NCI-H1417 treated with DMSO at 0.1 percent for 48 hours (cell line): ENCODE measurements around the gene SYNGR3.
"Not testable (repeated sequence)": the region's sequence is repeated elsewhere in the genome, so short reads cannot be mapped to it uniquely, and the experiment has no call there.

Source experiments
- DNase-seq: peaks from one replicate; lab custom pipeline; 2025; lab: John Stamatoyannopoulos, UW

The SYNGR3 gene

DNA sequence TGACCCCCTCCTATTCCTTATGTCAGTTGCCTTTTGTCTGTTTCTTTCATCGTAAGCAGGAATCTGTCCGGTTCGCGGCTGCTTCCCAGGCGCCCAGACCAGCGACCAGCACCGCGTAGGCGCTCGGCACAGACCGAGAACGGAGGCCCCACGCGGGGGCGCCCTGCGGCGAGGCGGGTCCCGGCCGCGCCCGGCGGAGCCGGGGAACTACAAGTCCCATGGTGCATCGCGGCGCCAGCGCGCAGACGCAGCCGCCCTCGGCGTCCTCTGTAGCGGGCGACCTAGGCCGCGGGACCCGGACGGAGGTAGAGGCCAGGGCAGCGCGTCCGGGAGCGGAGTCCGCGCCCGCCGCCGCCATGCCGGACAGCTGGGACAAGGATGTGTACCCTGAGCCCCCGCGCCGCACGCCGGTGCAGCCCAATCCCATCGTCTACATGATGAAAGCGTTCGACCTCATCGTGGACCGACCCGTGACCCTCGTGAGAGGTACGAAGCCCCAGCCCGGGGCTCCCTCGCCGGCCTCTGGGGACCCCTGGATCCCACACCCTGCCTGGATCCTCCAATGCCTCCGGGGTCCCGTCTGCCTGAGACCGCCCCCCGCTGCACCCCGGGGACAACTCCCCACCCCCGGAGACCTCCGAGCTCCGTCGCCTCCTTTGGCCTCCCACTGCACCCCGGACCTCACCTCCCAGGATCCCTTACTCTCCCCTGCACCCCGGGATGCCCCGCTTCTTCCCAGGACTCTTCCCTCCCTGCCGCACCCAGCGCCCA lies 30.3 kb upstream of the SYNGR3 start, which contains the start of gene NDUFB10:
NDUFB10 (plus strand) TSS at position 270 of the 771 bp plus-strand sequence; CDS start at position 357, 87 bp downstream.
- no peak for DNase-seq

DNA sequence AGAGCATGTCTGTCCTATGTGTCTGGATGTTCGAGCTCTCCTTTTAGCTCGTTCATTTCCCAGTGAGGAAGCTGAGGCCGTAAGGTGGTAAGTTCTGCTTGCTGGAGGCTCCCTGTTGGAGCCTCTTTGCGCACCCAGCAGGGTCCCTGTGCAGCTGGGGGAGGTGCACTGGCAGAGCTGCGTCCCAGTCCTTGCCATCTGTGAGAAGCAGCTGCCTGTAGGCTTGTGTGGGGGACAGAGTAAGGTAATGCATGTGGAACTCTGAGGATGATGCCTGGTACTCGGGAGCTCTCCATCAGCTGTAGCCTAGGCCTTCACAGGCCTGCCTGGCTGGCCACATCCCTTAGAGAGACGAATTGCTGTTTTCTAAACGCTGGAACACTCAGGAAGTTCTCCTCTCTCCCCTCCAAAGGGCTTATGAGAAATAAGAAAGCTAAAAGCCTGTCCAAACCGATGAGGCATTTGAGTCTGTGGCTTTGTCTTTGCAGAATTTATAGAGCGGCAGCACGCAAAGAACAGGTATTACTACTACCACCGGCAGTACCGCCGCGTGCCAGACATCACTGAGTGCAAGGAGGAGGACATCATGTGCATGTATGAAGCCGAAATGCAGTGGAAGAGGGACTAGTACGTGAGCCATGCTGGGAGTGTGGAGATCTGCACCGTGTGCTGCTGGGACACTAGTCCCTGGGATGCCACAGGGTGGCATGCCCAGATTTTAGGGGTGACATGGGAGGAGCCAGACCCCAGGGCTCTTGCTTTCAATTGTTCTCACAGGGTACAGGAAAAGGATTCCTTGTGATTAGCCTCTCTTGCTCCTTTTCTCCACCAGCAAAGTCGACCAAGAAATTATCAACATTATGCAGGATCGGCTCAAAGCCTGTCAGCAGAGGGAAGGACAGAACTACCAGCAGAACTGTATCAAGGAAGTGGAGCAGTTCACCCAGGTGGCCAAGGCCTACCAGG lies 28.8 kb upstream of the SYNGR3 start:
- DNase-seq = no peak

- no peak for DNase-seq
Observed at GRCh38 chr16:1961651-1962067, 28.1 kb upstream of the SYNGR3 start.

DNA sequence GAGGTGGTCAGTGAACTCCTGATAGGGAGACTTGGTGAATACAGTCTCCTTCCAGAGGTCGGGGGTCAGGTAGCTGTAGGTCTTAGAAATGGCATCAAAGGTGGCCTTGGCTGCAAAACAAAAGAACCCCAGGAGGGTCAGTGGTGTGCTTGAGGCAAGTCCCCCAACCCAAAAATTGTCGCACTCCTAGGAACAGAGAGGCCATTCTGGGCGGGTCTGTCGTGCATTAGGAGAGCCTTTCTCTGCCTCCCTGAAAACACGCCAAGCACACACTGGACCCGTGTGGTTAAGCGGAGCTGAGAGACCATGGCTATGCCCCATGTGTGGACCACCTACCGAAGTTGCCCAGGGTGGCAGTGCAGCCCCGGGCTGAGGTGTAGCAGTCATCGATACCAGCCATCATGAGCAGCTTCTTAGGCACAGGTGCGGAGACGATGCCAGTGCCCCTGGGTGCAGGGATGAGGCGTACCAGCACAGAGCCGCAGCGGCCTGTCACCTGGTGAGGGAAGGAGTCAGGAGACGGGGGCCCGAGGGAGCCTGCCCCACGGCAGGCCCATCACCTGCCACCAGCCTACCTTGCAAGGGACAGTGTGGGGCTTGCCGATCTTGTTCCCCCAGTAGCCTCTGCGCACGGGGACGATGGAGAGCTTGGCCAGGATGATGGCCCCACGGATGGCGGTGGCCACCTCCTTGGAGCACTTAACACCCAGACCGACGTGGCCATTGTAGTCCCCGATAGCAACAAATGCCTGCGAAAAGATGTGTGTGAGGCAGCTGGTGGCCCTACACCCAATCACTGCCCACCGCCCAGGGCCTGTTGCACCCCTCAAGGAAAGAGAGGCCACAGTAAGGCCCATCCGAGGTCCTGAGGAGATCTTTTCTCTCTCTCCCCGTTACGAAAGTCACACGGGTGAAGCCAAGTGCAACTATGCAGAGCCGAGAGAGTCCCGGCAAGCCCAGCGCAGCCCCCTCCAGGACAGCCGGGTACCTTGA lies 27.3 kb upstream of the SYNGR3 start:
- DNase-seq = not testable (repeated sequence)

DNA sequence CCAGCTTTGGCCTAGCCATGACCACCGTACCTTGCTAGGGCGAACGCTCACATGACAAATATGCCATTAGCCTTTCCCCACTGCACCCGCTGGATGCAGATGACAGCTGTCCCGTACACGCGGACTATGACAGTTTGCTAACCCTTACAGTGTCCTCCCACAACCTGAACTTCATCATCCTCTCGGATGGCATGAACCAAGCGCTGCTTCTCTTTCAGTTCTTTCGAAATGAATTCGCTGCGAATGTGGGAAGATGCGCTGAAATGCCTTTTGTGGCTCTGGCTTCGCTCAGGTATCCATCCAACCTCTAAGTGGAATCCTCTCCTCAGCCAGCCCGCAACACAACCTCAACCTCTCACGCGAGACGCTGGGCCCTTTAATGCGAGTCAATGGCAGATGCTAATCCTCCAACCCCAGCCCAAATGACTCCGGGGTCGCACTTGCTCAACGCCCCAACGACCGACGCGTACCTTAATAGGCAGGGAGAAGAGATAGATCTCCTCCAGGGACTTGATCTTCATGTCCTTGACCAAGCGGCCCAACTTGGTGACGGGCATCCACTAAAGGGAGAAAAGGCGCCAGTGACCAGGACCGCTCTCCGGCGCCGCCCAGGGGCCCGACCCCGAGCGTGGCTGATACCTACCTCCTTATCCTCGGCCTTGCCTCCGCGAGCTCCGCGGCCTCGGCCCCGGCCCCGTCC lies 25.8 kb upstream of the SYNGR3 start:
- no peak for DNase-seq

GRCh38 chr16:1964506-1965395 lies 25.0 kb upstream of the SYNGR3 start, which contains the start of gene RPS2:
RPS2 (minus strand) TSS chr16:1964826; CDS start chr16:1964625, 201 bp downstream.
- DNase-seq = peak; percentile 97

- DNase-seq = no peak
Observed at GRCh38 chr16:1965396-1966001, 24.3 kb upstream of the SYNGR3 start.

DNA sequence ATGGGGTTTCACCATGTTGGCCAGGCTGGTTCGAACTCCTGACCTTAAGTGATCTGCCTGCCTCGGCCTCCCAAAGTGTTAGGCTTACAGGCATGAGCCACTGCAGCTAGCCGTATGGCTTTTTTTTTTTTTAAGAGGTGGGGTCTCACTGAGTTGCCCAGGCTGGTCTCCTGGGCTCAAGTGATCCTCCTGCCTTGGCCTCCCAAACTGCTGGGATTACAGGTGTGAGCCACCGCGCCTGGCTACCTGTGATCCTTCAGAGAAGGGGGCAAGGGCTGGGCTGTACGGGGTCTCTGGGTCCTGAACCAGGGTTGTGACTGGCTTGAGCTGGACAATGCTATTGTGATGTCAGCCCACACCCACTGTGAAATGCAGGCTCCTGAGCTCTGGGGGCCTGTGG lies 23.3 kb upstream of the SYNGR3 start, which contains the start of gene RNF151:
RNF151 (plus strand) TSS at position 397 of the 400 bp plus-strand sequence. CDS start 26 bp downstream, outside the sequence.
- DNase-seq = no peak

DNA sequence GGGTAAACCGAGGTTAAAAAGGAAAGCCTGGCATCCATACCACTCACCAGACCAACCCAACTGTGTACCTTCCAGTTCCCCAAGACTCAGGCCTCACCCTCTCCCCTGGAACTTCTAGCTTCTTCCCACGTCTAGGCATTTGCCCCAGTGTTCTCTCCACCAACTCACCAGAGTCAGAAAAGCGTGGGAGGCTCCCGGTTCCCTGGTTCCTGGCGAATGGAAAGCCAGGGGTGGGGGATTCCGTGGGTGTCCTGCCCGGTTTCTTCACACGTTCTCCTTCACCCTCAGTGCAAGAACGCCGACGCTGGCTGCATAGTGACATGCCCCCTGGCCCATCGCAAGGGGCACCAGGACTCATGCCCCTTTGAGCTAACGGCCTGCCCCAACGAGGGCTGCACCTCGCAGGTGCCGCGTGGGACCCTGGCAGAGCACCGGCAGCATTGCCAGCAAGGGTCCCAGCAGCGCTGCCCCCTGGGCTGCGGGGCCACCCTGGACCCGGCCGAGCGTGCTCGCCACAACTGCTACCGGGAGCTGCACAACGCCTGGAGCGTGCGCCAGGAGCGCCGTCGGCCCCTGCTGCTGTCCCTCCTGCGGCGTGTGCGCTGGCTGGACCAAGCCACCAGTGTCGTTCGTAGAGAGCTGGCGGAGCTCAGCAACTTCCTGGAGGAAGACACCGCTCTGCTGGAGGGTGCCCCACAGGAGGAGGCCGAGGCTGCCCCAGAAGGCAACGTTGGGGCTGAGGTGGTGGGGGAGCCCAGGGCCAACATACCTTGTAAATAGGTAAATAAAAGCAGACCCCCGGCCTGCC lies 21.4 kb upstream of the SYNGR3 start:
- DNase-seq = no peak

GRCh38 chr16:1971796-1972489 lies 17.8 kb upstream of the SYNGR3 start, which contains the start of gene TBL3:
TBL3 (plus strand) TSS chr16:1972053; CDS start chr16:1972165, 112 bp downstream.
- peak; percentile 59 for DNase-seq

GRCh38 chr16:1972490-1972877 lies 17.3 kb upstream of the SYNGR3 start:
- DNase-seq = no peak

GRCh38 chr16:1973461-1974156 lies 16.2 kb upstream of the SYNGR3 start:
- DNase-seq = no peak

DNA sequence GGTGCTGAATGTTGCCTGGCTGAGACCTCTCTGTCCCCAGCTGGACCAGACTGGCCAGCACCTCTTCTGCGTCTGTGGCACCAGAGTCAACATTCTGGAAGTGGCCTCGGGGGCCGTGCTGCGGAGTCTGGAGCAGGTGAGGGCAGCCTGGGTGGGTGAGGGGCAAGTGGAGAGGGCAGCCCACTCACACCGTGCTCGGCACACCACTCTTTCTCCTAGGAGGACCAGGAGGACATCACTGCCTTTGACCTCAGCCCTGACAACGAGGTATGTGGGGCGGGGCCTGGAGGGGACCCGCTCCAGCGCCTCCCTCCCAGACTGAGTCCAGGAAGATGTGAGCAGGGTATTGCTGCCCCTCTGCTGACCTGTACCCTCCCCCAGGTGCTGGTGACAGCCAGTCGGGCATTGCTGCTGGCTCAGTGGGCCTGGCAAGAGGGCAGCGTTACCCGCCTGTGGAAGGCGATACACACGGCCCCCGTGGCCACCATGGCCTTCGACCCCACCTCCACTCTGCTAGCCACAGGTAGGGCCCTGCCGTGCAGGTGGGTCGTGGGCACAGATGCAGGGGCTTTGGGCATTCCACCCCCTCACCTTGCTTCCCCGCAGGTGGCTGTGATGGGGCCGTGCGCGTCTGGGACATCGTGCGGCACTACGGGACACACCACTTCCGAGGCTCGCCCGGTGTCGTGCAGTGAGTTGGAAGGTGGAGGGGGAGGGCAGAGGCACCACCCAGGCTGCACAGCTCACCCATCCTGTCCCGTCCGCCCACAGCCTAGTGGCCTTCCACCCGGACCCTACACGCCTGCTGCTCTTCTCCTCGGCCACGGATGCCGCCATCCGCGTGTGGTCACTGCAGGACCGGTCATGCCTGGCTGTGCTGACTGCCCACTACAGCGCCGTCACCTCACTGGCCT lies 15.4 kb upstream of the SYNGR3 start:
- no peak for DNase-seq

DNA sequence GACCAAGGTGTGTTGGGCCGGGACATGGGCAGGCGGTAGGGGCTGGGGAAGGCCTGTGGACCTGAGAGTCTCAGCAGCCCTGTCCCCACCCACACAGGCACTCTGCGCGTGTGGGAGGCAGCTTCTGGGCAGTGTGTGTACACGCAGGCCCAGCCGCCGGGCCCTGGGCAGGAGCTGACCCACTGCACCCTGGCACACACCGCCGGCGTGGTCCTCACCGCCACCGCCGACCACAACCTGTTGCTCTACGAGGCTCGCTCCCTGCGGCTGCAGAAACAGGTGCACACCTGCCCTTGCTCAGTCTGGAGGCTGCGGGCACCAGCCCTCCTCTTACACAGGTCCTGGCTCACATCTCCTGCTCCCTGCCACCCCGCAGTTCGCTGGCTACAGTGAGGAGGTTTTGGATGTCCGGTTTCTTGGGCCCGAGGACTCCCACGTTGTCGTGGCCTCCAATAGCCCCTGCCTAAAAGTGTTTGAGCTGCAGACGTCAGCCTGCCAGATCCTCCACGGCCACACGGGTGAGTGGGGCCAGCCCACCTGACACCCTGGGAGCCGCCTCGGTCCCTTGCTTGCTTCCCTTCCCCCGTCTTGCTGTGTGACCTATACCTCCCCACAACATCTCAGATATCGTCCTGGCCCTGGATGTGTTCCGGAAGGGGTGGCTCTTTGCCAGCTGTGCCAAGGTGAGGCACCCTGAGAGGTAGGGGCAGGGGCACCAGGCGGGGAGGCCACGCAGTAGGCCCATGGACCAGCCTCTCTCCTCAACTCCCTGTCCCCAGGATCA lies 14.1 kb upstream of the SYNGR3 start:
- DNase-seq = no peak

GRCh38 chr16:1976216-1976520 lies 13.6 kb upstream of the SYNGR3 start:
- no peak for DNase-seq
